H1 (cell line): Measurements from ENCODE around the gene ASCC2. TPM values are rescaled to one million over a fixed set of nuclear protein-coding genes. Genes with fewer than 3 reads are reported as not detected.
"Not testable (repeated sequence)": the region's sequence is repeated elsewhere in the genome, so short reads cannot be mapped to it uniquely, and the experiment has no call there.

Source experiments
- CTCF ChIA-PET: fragments of 300-600 bp; sonication (Branson Sonifier 250); formaldehyde crosslinking; loops from one replicate; lab custom pipeline; 2021; ENCODE audit not compliant: partially characterized antibody; lab: Charles Lee
- POLR2A ChIA-PET: fragments of 300-600 bp; sonication (Branson Sonifier 250); formaldehyde crosslinking; loops from one replicate; lab custom pipeline; 2021; ENCODE audit warnings: inconsistent platforms; ENCODE audit not compliant: partially characterized antibody; lab: Charles Lee
- DNase-seq, 2 experiments: peaks; one replicate each; pipeline versions ENCODE4 v3.0.0 to v3.0.0-alpha.2; 2010 to 2022; ENCODE audit warnings: low spot score in 2 of 2, low read depth in 1 of 2, mixed read lengths in 1 of 2
- FAIRE-seq: peaks from 2 replicates; lab custom pipeline; 2011; peaks lifted over from hg19 to GRCh38; lab: Jason Lieb, UNC
- H2AFZ ChIP-seq: 2 replicates; pipeline ENCODE4 v1.8.1; 2012; ENCODE audit warnings: low read length, inconsistent platforms
- H2AK5ac ChIP-seq: 2 replicates; pipeline ENCODE4 v1.6.1; 2013; ENCODE audit warnings: low read depth, low read length
- H2BK120ac ChIP-seq: replicated peaks from 2 replicates; pipeline ENCODE3; 2013; ENCODE audit warnings: low read depth, low read length, inconsistent platforms
- H2BK12ac ChIP-seq: 2 replicates; pipeline ENCODE4 v1.6.1; 2013; ENCODE audit warnings: low read depth, low read length
- H2BK15ac ChIP-seq: 2 replicates; pipeline ENCODE4 v1.6.1; 2013; ENCODE audit warnings: low read length
- H2BK20ac ChIP-seq: 2 replicates; pipeline ENCODE4 v1.6.1; 2013; ENCODE audit warnings: low read length
- H2BK5ac ChIP-seq: 2 replicates; pipeline ENCODE4 v1.6.1; 2013; ENCODE audit warnings: low read depth, low read length
- H3K14ac ChIP-seq: 2 replicates; pipeline ENCODE4 v1.6.1; 2013; ENCODE audit warnings: inconsistent platforms; ENCODE audit not compliant: insufficient read length
- H3K18ac ChIP-seq: 2 replicates; pipeline ENCODE4 v1.6.1; 2013; ENCODE audit warnings: low read length; ENCODE audit errors: extremely low read depth
- H3K23ac ChIP-seq: 2 replicates; pipeline ENCODE4 v1.6.1; 2013; ENCODE audit warnings: inconsistent platforms; ENCODE audit not compliant: insufficient read length
- H3K23me2 ChIP-seq: 2 replicates; pipeline ENCODE4 v1.6.1; 2013; ENCODE audit warnings: low read depth, low read length
- H3K27ac ChIP-seq: 2 replicates; pipeline ENCODE4 v1.6.1; 2011; ENCODE audit warnings: low read depth, low read length, inconsistent platforms
- H3K27me3 ChIP-seq, 4 experiments: replicated peaks in 1 of 4; 1 replicate in 1 of 4; 2 replicates in 3 of 4; pipeline versions ENCODE4 v1.6.1 to v1.8.1; 2011 to 2013; ENCODE audit warnings: low read length in 3 of 4, mild to moderate bottlenecking in 3 of 4, inconsistent platforms in 2 of 4, mixed read lengths in 2 of 4, moderate library complexity in 1 of 4; ENCODE audit not compliant: control insufficient read depth in 3 of 4, insufficient read depth in 3 of 4; ENCODE audit errors: extremely low read depth in 1 of 4
- H3K36me3 ChIP-seq, 4 experiments: 2 replicates each; pipeline versions ENCODE4 v1.6.1 to v1.8.1; 2011 to 2013; ENCODE audit warnings: mild to moderate bottlenecking in 4 of 4, low read length in 3 of 4, moderate library complexity in 2 of 4, control low read depth in 1 of 4, inconsistent platforms in 1 of 4; ENCODE audit not compliant: insufficient read depth in 4 of 4, control insufficient read depth in 2 of 4
- H3K4ac ChIP-seq: replicated peaks from 2 replicates; pipeline ENCODE3; 2013; ENCODE audit warnings: low read length, low read depth, mixed read lengths, inconsistent platforms; ENCODE audit not compliant: insufficient read length
- H3K4me1 ChIP-seq, 4 experiments: replicated peaks in 1 of 4; 1 replicate in 1 of 4; 2 replicates in 3 of 4; pipeline versions ENCODE4 v1.6.1 to v1.8.1; 2011 to 2013; ENCODE audit warnings: low read length in 3 of 4, inconsistent platforms in 2 of 4, mixed read lengths in 1 of 4; ENCODE audit not compliant: insufficient read depth in 4 of 4, control insufficient read depth in 3 of 4
- H3K4me2 ChIP-seq, 2 experiments: 2 replicates each; pipeline versions ENCODE4 v1.6.1 to v1.8.1; 2011 to 2013; ENCODE audit warnings: low read depth in 2 of 2, low read length in 2 of 2, control low read depth in 1 of 2, inconsistent platforms in 1 of 2, mild to moderate bottlenecking in 1 of 2; ENCODE audit not compliant: insufficient read depth in 1 of 2
- H3K4me3 ChIP-seq, 4 experiments: fragments of 200-600, 300-600 bp in 1 of 4; sonication (generic), shearing (Covaris generic), sonication (Bioruptor Twin) in 1 of 4; 2 replicates each; pipeline versions ENCODE4 v1.5.1 to v1.8.1; 2011 to 2016; ENCODE audit warnings: low read length in 4 of 4, low read depth in 3 of 4, control low read depth in 2 of 4, inconsistent platforms in 2 of 4, mild to moderate bottlenecking in 2 of 4, mixed read lengths in 1 of 4, moderate library complexity in 1 of 4; ENCODE audit not compliant: insufficient read depth in 2 of 4; ENCODE audit errors: extremely low read depth in 1 of 4
- H3K56ac ChIP-seq: replicated peaks from 2 replicates; pipeline ENCODE3; 2013; ENCODE audit warnings: low read depth, mild to moderate bottlenecking, mixed read lengths, low read length, inconsistent platforms; ENCODE audit not compliant: insufficient read length
- H3K79me1 ChIP-seq: 2 replicates; pipeline ENCODE4 v1.6.1; 2013; ENCODE audit warnings: low read depth, low read length, control low read depth
- H3K79me2 ChIP-seq, 2 experiments: 2 replicates each; pipeline versions ENCODE4 v1.6.1 to v1.8.1; 2012 to 2013; ENCODE audit warnings: low read length in 2 of 2, mild to moderate bottlenecking in 2 of 2, inconsistent platforms in 1 of 2; ENCODE audit not compliant: insufficient read depth in 2 of 2, control insufficient read depth in 1 of 2
- H3K9ac ChIP-seq, 4 experiments: replicated peaks in 1 of 4; 1 replicate in 1 of 4; 2 replicates in 3 of 4; pipeline versions ENCODE4 v1.6.1 to v1.8.1; 2011 to 2013; ENCODE audit warnings: low read depth in 3 of 4, low read length in 3 of 4, control low read depth in 2 of 4, mild to moderate bottlenecking in 2 of 4, moderate library complexity in 2 of 4, inconsistent platforms in 1 of 4; ENCODE audit errors: extremely low read depth in 1 of 4
- H3K9me3 ChIP-seq, 2 experiments: 2 replicates each; pipeline versions ENCODE4 v1.6.1 to v1.8.1; 2012 to 2013; ENCODE audit warnings: mild to moderate bottlenecking in 2 of 2, moderate library complexity in 2 of 2, control low read depth in 1 of 2, inconsistent platforms in 1 of 2, low read depth in 1 of 2, low read length in 1 of 2, mixed read lengths in 1 of 2; ENCODE audit not compliant: insufficient read depth in 2 of 2
- H4K20me1 ChIP-seq, 2 experiments: replicated peaks in 1 of 2; 2 replicates each; pipeline versions ENCODE3 to v1.8.1; 2011 to 2013; ENCODE audit warnings: inconsistent platforms in 2 of 2, low read length in 2 of 2, mild to moderate bottlenecking in 1 of 2; ENCODE audit not compliant: insufficient read depth in 2 of 2, control insufficient read depth in 1 of 2
- H4K5ac ChIP-seq: 2 replicates; pipeline ENCODE4 v1.6.1; 2013; ENCODE audit warnings: low read length, low read depth, mixed read lengths, inconsistent platforms; ENCODE audit not compliant: insufficient read length
- H4K8ac ChIP-seq: 2 replicates; pipeline ENCODE4 v1.8.0; 2013; ENCODE audit warnings: mild to moderate bottlenecking, moderate library complexity, low read length, inconsistent platforms; ENCODE audit not compliant: insufficient read depth; ENCODE audit errors: extremely low read depth
- H4K91ac ChIP-seq: replicated peaks from 2 replicates; pipeline ENCODE3; 2013; ENCODE audit warnings: low read length, mixed read lengths, inconsistent platforms; ENCODE audit not compliant: insufficient read length
- WGBS, 2 experiments: shearing (Covaris generic) in 1 of 2; methylation state at CpG; one replicate each; pipeline versions ENCODE4 v1.1.6 to v1.1.7; 2013 to 2015; ENCODE audit warnings: low lambda C conversion rate in 2 of 2, mixed read lengths in 2 of 2, inconsistent platforms in 1 of 2, low coverage in 1 of 2, missing lambda C conversion rate in 1 of 2; ENCODE audit not compliant: insufficient replicate concordance in 2 of 2, insufficient coverage in 1 of 2, insufficient read length in 1 of 2; ENCODE audit errors: extremely low coverage in 1 of 2, missing lambda C conversion rate in 1 of 2; 5-methylcytosine and 5-hydroxymethylcytosine counted together
- polyA plus RNA-seq, 7 experiments: library from polyadenylated mRNA; depleted of rRNA in 3 of 7; stranded (reverse) in 5 of 7; unstranded in 2 of 7; fragments of >200 nt in 5 of 7; fragments of 200-250 nt in 2 of 7; gene quantifications; 1 replicate in 5 of 7; 2 replicates in 1 of 7; 4 replicates in 1 of 7; pipeline versions ENCODE4 v1.2.1 to v1.2.3, GENCODE V29; 2011 to 2013; ENCODE audit warnings: missing spikeins in 2 of 7, mixed read lengths in 2 of 7
- total RNA-seq: library from RNA; stranded (reverse); fragmentation: NEBNext Ultra II Directional; extraction: Animal tissue kit (Norgen Biotek cat#: 25700); gene quantifications from 2 replicates; pipeline ENCODE4 v1.2.1, GENCODE V29; 2021

Gene ASCC2
- total and polyA plus RNA-seq, 2 of the 8 experiments (the other 6 are each of a cell fraction or from before 2014, with no cell fraction given) = 35.0 to 35.8 TPM

DNA sequence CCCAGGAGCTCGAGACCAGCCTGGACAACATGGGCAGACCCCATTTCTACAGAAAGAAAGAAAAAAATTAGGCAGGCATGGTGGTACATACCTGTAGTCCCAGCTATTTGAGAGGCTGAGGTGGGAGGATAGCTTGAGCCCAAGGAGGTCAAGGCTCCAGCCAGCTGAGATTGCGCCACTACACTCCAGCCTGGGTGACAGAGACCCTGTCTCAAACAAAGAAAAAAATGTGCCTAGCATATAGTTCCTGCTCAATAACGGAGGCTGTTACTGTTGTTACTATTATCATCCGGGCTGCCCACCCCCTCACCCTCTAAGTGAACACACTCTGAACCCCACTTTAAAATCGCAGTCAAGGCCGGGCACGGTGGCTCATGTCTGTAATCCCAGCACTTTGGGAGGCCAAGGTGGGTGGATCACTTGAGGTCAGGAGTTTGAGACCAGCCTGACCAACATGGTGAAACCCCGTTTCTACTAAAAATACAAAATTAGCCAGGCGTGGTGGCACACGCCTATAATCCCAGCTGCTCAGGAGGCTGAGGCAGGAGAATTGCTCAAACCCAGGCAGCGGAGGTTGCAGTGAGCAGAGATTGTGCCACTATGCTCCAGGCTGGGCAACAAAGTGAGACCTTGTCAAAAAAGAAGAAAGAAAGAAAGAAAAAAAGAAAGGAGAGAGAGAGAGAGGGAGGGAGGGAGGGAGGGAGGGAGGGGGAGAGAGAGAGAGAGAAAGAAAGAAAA is 83.2 kb downstream of the ASCC2 start:
- H2BK15ac ChIP-seq, H3K56ac ChIP-seq, H4K20me1 ChIP-seq, H3K79me1 ChIP-seq, H2BK5ac ChIP-seq, H3K23me2 ChIP-seq, H2BK120ac ChIP-seq, H3K4me3 ChIP-seq, DNase-seq, H3K9ac ChIP-seq, H3K4me1 ChIP-seq, H3K23ac ChIP-seq, H2BK12ac ChIP-seq, H3K27ac ChIP-seq, H3K36me3 ChIP-seq, H4K91ac ChIP-seq, H3K4ac ChIP-seq, H4K8ac ChIP-seq, H3K4me2 ChIP-seq, H3K18ac ChIP-seq, H3K9me3 ChIP-seq, H4K5ac ChIP-seq, H3K79me2 ChIP-seq, H2AFZ ChIP-seq, FAIRE-seq, H2BK20ac ChIP-seq, H2AK5ac ChIP-seq, H3K14ac ChIP-seq, H3K27me3 ChIP-seq, POLR2A ChIA-PET: not testable (repeated sequence)
- WGBS, 2 experiments = 91% methylated on average over 9 of the region's 11 CpGs; no CpG with 5 or more reads in 1 of the 2 experiments
- CTCF ChIA-PET = interaction anchor here (0.6 to 2.4 kb wide), 6 partner anchors 9 to 334 kb away, joined by 3 to 9 read pairs (median 4); no protein-coding TSS in a partner anchor
